ENCODE data around the gene TUBB4B. TPM values are rescaled to one million over a fixed set of nuclear protein-coding genes. Genes with fewer than 3 reads are reported as not detected.

TUBB4B gene
- total RNA-seq, 1 experiment from 2014 or later: 714 TPM

DNA sequence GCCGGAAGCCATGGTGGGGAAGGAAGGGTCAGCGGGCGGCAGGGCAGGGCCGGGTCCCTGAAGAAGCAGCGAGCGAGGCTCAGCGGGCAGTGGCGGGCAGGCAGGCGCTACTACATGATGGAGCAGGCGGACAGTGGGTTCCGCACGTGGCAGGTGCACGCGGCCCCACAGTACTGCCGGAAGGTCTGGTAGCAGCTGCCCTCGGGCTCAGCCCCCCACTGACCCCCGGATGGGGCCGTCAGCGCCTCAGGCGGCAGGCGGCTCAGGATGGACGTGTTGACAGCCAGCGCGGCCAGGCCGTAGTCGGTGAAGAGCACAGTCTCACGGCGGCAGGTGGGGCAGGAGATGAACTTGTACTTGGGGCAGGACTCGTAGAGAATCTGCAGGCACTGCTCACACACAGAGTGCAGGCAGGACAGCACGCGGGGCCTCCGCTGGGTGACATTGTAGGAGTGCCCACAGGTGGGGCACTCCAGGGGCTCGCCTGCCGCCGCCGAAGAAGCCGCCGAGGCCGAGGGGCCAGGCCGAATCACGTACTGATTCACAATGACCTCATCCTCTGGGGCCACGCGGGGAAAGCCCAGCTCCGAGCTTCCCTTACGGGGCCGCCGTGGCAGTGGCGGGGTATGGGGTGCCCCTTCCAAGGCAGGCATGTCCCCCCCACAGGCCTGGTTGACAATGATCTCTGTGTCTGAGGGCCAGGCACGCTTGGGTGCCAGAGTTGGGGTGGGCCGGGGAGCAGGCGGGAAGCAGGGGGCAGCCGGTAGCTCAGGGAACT lies 20.6 kb upstream of the TUBB4B start:
- ChIA-PET CTCF (no interaction called here), POLR2A (ENCODE audit: low non-redundant PET) (no interaction called here)
- peaks cover under 1% of the 10 kb centered on the region for H3K36me3 ChIP-seq (ENCODE audit: insufficient read depth, low read length, poor library complexity, severe bottlenecking)
- TF ChIP-seq EZH2 (IDR thresholded peaks at IDR 0.05; ENCODE audit: borderline replicate concordance, low read depth, low read length, poor library complexity, severe bottlenecking) (no peak), CTCF (conservative IDR thresholded peaks at IDR 0.05; ENCODE audit: low read depth, low read length) (no peak)
- BruUV-seq (replicated peaks): TSS peak; percentile 36
- H3K27me3 ChIP-seq (replicated peaks; ENCODE audit: insufficient read depth, low read depth, low read length, poor library complexity): no peaks in the 10 kb centered on the region
- no peak overlapping the region for H3K27ac ChIP-seq (ENCODE audit: low read depth, low read length, poor library complexity, severe bottlenecking)
- H3K4me1 ChIP-seq (ENCODE audit: insufficient read depth, low read length, poor library complexity, severe bottlenecking): peaks cover 9% of the 10 kb centered on the region
- H3K9me3 ChIP-seq (ENCODE audit: low read depth, low read length, poor library complexity, severe bottlenecking): no peaks in the 10 kb centered on the region
- no peak overlapping the region for H3K4me3 ChIP-seq (ENCODE audit: low read depth, low read length, poor library complexity, severe bottlenecking)
- no peak for DNase-seq (ENCODE audit: low spot score)
- intact Hi-C loops (cut with micrococcal nuclease; ENCODE audit: unreplicated experiment): loop anchor here (5.0 kb wide), 1 partner anchor 428 kb away; the partner anchor contains the start of gene TMEM141

DNA sequence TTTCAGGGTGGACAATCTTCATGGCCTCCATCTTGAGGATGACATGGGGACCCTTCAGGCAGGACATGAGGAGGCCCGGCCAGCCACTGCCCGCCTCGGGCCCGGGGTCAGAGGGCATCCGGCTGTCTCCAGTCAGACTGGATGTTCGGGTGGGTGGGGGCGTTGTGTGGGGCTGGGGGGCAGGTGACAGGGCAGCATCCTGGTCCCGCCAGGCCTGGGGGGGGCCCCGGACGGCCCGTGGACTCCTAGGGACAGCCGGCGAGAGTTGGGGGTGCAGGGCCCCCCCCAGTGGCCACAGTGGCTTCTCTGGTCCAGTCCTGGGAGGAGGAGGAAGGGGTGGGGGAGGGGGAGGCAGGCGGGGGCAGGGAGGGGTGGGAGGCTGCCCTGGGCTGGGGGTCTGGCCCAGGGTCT lies 20.0 kb upstream of the TUBB4B start:
- CTCF ChIA-PET: no interaction called here
- Histone ChIP-seq H3K4me3 (ENCODE audit: low read depth, low read length, poor library complexity, severe bottlenecking) (peak overlapping the region; percentile 72), H3K9me3 (ENCODE audit: low read depth, low read length, poor library complexity, severe bottlenecking) (no peaks in the 10 kb centered on the region), H3K36me3 (ENCODE audit: insufficient read depth, low read length, poor library complexity, severe bottlenecking) (no peaks in the 10 kb centered on the region), H3K27me3 (replicated peaks; ENCODE audit: insufficient read depth, low read depth, low read length, poor library complexity) (no peaks in the 10 kb centered on the region), H3K4me1 (ENCODE audit: insufficient read depth, low read length, poor library complexity, severe bottlenecking) (peaks cover 9% of the 10 kb centered on the region), H3K27ac (ENCODE audit: low read depth, low read length, poor library complexity, severe bottlenecking) (no peak overlapping the region)
- TF ChIP-seq CTCF (conservative IDR thresholded peaks at IDR 0.05; ENCODE audit: low read depth, low read length) (no peak), EZH2 (IDR thresholded peaks at IDR 0.05; ENCODE audit: borderline replicate concordance, low read depth, low read length, poor library complexity, severe bottlenecking) (no peak)
- POLR2A ChIA-PET (ENCODE audit: low non-redundant PET): no interaction called here
- no peak for DNase-seq (ENCODE audit: low spot score)
- BruUV-seq (replicated peaks): no TSS peak
- intact Hi-C loops (cut with micrococcal nuclease; ENCODE audit: unreplicated experiment): loop anchor here (5.0 kb wide), 1 partner anchor 429 kb away; the partner anchor contains the start of gene TMEM141

DNA sequence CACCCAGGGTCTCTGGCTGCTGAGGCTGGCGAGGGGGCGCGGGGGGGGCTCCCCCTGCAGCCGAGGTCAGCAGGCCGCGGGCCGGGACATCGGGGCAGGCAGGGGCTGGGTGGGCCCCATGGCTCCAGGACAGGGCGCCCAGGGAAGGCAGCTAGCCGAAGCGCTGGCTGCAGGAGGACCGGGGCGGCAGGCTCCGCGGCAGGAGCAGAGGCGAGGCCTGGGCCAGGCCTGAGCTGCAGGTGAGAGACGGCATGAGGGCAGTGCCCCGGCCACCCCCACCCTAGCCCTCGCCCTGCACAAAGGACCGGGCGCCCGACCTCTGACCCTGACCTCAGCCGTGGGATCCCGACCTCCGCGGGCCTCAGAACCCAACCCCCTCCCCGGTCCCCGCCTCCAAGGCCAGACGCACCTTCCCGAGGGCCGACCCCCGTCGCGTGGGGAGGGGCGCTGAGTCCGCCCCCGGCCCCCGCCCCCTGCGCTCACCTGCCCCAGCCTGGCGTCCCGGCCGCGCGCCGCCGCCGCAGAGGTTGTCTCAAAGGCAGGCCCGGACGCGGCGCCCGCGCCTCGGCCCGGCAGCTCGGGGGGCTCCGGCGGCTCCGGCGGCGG lies 19.5 kb upstream of the TUBB4B start:
- no peaks in the 10 kb centered on the region for H3K27me3 ChIP-seq (replicated peaks; ENCODE audit: insufficient read depth, low read depth, low read length, poor library complexity)
- H3K9me3 ChIP-seq (ENCODE audit: low read depth, low read length, poor library complexity, severe bottlenecking): no peaks in the 10 kb centered on the region
- no peak for DNase-seq (ENCODE audit: low spot score)
- TF ChIP-seq EZH2 (IDR thresholded peaks at IDR 0.05; ENCODE audit: borderline replicate concordance, low read depth, low read length, poor library complexity, severe bottlenecking) (no peak), CTCF (conservative IDR thresholded peaks at IDR 0.05; ENCODE audit: low read depth, low read length) (no peak)
- intact Hi-C loops (cut with micrococcal nuclease; ENCODE audit: unreplicated experiment): loop anchor here (5.0 kb wide), 1 partner anchor 429 kb away; the partner anchor contains the start of gene TMEM141
- H3K4me3 ChIP-seq (ENCODE audit: low read depth, low read length, poor library complexity, severe bottlenecking): peak overlapping the region; percentile 72
- ChIA-PET POLR2A (ENCODE audit: low non-redundant PET) (no interaction called here), CTCF (no interaction called here)
- no TSS peak for BruUV-seq (replicated peaks)
- H3K4me1 ChIP-seq (ENCODE audit: insufficient read depth, low read length, poor library complexity, severe bottlenecking): peaks cover 9% of the 10 kb centered on the region
- peak overlapping the region; percentile 67 for H3K27ac ChIP-seq (ENCODE audit: low read depth, low read length, poor library complexity, severe bottlenecking)
- no peaks in the 10 kb centered on the region for H3K36me3 ChIP-seq (ENCODE audit: insufficient read depth, low read length, poor library complexity, severe bottlenecking)
